Hippocampal formation (tissue), 2 donors: ENCODE results near the gene TNNC2.

Experiments used
- DNase-seq, 2 donors: peaks; one replicate each; lab custom pipeline; 2025; lab: John Stamatoyannopoulos, UW

TNNC2 gene

GRCh38 chr20:45781391-45781931, 45.7 kb downstream of the TNNC2 start:
- DNase-seq: no peak

- DNase-seq: no peak
These were observed 47.0 kb downstream of the TNNC2 start for GRCh38 chr20:45780159-45780558.

GRCh38 chr20:45779011-45779915, 47.8 kb downstream of the TNNC2 start:
- peak; percentile 2 to 56 for DNase-seq

GRCh38 chr20:45776931-45777330, 50.2 kb downstream of the TNNC2 start:
- no peak for DNase-seq

GRCh38 chr20:45775411-45775810, 51.7 kb downstream of the TNNC2 start:
- DNase-seq: no peak

- no peak for DNase-seq
These were observed 52.2 kb downstream of the TNNC2 start for GRCh38 chr20:45774945-45775344.
